IMR-90 (cell line): ENCODE results near the gene ITGA5. TPM values are rescaled to one million over a fixed set of nuclear protein-coding genes. Genes with fewer than 3 reads are reported as not detected.
A peak's percentile ranks its signal among the peaks of the same experiment; 100 is the strongest.

Source experiments
- ATAC-seq: fragments of 200-7000 bp; cut with Tn5 transposase; 2 replicates; pipeline ENCODE4 v1.9.1; 2020; ENCODE audit warnings: low read depth, mild to moderate bottlenecking, moderate library complexity
- BruUV-seq: library from RNA; stranded (reverse); fragments of 400-500 nt; replicated peaks from 2 replicates; lab custom pipeline; 2021; lab: Mats Ljungman, UMichigan
- CTCF ChIA-PET: fragments of 300-600 bp; formaldehyde crosslinking; extraction: SDS; loops from one replicate; lab custom pipeline; 2021; ENCODE audit warnings: antibody characterized with exemption; lab: Yijun Ruan, JAX
- POLR2A ChIA-PET: fragments of 300-600 bp; sonication (Branson Sonifier 250); formaldehyde crosslinking; loops from one replicate; lab custom pipeline; 2022; ENCODE audit warnings: antibody characterized with exemption; ENCODE audit not compliant: unreplicated experiment; lab: Charles Lee
- DNase-seq: peaks from one replicate; pipeline ENCODE4 v3.0.0; 2013
- H2AFZ ChIP-seq: replicated peaks from 2 replicates; pipeline ENCODE3; 2013; ENCODE audit warnings: low read length, mild to moderate bottlenecking; ENCODE audit not compliant: poor library complexity
- H2AK5ac ChIP-seq: 2 replicates; pipeline ENCODE4 v1.6.1; 2013; ENCODE audit warnings: low read depth, low read length, inconsistent platforms
- H2AK9ac ChIP-seq: replicated peaks from 2 replicates; pipeline ENCODE3; 2013; ENCODE audit warnings: mild to moderate bottlenecking, low read depth, low read length, moderate library complexity; ENCODE audit not compliant: poor library complexity
- H2BK120ac ChIP-seq: 2 replicates; pipeline ENCODE4 v1.6.1; 2013; ENCODE audit warnings: low read depth, low read length, inconsistent platforms
- H2BK15ac ChIP-seq: 3 replicates; pipeline ENCODE4 v1.6.1; 2013; ENCODE audit warnings: low read depth, low read length, inconsistent platforms
- H2BK20ac ChIP-seq: 2 replicates; pipeline ENCODE4 v1.6.1; 2013; ENCODE audit warnings: low read depth, mild to moderate bottlenecking, inconsistent platforms, low read length, moderate library complexity
- H2BK5ac ChIP-seq: 2 replicates; pipeline ENCODE4 v1.6.1; 2013; ENCODE audit warnings: mild to moderate bottlenecking, low read depth, low read length, inconsistent platforms; ENCODE audit not compliant: poor library complexity, severe bottlenecking
- H3K14ac ChIP-seq: replicated peaks from 2 replicates; pipeline ENCODE4 v1.6.1; 2013; ENCODE audit warnings: low read depth, low read length, inconsistent platforms
- H3K18ac ChIP-seq: 2 replicates; pipeline ENCODE4 v1.6.1; 2013; ENCODE audit warnings: low read depth, low read length, control low read depth
- H3K23ac ChIP-seq: 2 replicates; pipeline ENCODE4 v1.6.1; 2013; ENCODE audit warnings: low read depth, low read length, inconsistent platforms
- H3K27ac ChIP-seq: 2 replicates; pipeline ENCODE4 v1.5.1; 2013; ENCODE audit warnings: mild to moderate bottlenecking, control low read depth, low read length; ENCODE audit not compliant: insufficient read depth
- H3K27me3 ChIP-seq: 2 replicates; pipeline ENCODE4 v1.6.1; 2013; ENCODE audit warnings: low read length; ENCODE audit not compliant: control insufficient read depth, insufficient read depth
- H3K36me3 ChIP-seq: 2 replicates; pipeline ENCODE4 v1.6.1; 2013; ENCODE audit warnings: low read length, mixed read lengths; ENCODE audit not compliant: control insufficient read depth, insufficient read depth
- H3K4ac ChIP-seq: 2 replicates; pipeline ENCODE4 v1.6.1; 2013; ENCODE audit warnings: low read depth, low read length, inconsistent platforms
- H3K4me1 ChIP-seq: 2 replicates; pipeline ENCODE4 v1.6.1; 2013; ENCODE audit warnings: low read length, mixed read lengths; ENCODE audit not compliant: control insufficient read depth, insufficient read depth
- H3K4me2 ChIP-seq: 2 replicates; pipeline ENCODE4 v1.6.1; 2013; ENCODE audit warnings: low read depth, mild to moderate bottlenecking, control low read depth, low read length, moderate library complexity
- H3K4me3 ChIP-seq: 2 replicates; pipeline ENCODE4 v1.5.1; 2013; ENCODE audit warnings: low read depth, mild to moderate bottlenecking, control low read depth, low read length, moderate library complexity; ENCODE audit not compliant: insufficient read depth
- H3K56ac ChIP-seq: 2 replicates; pipeline ENCODE4 v1.6.1; 2013; ENCODE audit warnings: low read length, inconsistent platforms; ENCODE audit not compliant: insufficient read depth; ENCODE audit errors: extremely low read depth
- H3K79me1 ChIP-seq, 2 experiments: 2 replicates each; pipeline ENCODE4 v1.6.1; 2013; ENCODE audit warnings: low read length in 2 of 2, inconsistent platforms in 1 of 2, low read depth in 1 of 2
- H3K9ac ChIP-seq: 2 replicates; pipeline ENCODE4 v1.6.1; 2013; ENCODE audit warnings: low read depth, low read length, control low read depth
- H3K9me1 ChIP-seq: 2 replicates; pipeline ENCODE4 v1.6.1; 2013; ENCODE audit warnings: low read length, inconsistent platforms; ENCODE audit not compliant: insufficient read depth
- H3K9me3 ChIP-seq: 2 replicates; pipeline ENCODE4 v1.6.1; 2013; ENCODE audit warnings: low read length; ENCODE audit not compliant: control insufficient read depth, insufficient read depth
- H4K20me1 ChIP-seq: 2 replicates; pipeline ENCODE4 v1.6.1; 2013; ENCODE audit warnings: low read length, inconsistent platforms; ENCODE audit not compliant: insufficient read depth
- H4K5ac ChIP-seq: 2 replicates; pipeline ENCODE4 v1.6.1; 2013; ENCODE audit warnings: mild to moderate bottlenecking, low read depth, low read length, control low read depth
- H4K8ac ChIP-seq, 2 experiments: 2 replicates each; pipeline ENCODE4 v1.6.1; 2013; ENCODE audit warnings: low read depth in 2 of 2, low read length in 2 of 2, control low read depth in 1 of 2, inconsistent platforms in 1 of 2
- H4K91ac ChIP-seq: 2 replicates; pipeline ENCODE4 v1.6.1; 2013; ENCODE audit warnings: low read depth, low read length, inconsistent platforms; ENCODE audit not compliant: insufficient read depth
- BHLHE40 ChIP-seq: fragments of 150-350 bp; IDR thresholded peaks from 2 replicates; pipeline ENCODE4 v1.6.1; 2016; ENCODE audit warnings: mild to moderate bottlenecking, low read depth, low read length
- CEBPB ChIP-seq: IDR thresholded peaks from 2 replicates; pipeline ENCODE4 v1.6.1; 2012; ENCODE audit warnings: low read depth, low read length, improper control_type of control experiment
- CHD1 ChIP-seq: IDR thresholded peaks from 2 replicates; pipeline ENCODE4 v1.6.1; 2012; ENCODE audit warnings: low read depth, low read length, improper control_type of control experiment
- FOS ChIP-seq: fragments of 150-350 bp; IDR thresholded peaks from 2 replicates; pipeline ENCODE4 v1.6.1; 2016; ENCODE audit warnings: low read depth, low read length
- MAFK ChIP-seq: IDR thresholded peaks from 2 replicates; pipeline ENCODE4 v1.6.1; 2012; ENCODE audit warnings: low read depth, low read length, improper control_type of control experiment
- MAZ ChIP-seq: IDR thresholded peaks from 2 replicates; pipeline ENCODE4 v1.6.1; 2012; ENCODE audit warnings: low read depth, mild to moderate bottlenecking, low read length, improper control_type of control experiment, moderate library complexity, borderline replicate concordance
- MXI1 ChIP-seq: IDR thresholded peaks from 2 replicates; pipeline ENCODE4 v1.6.1; 2012; ENCODE audit warnings: low read depth, mild to moderate bottlenecking, low read length, moderate library complexity, borderline replicate concordance
- NFE2L2 ChIP-seq: fragments of 150-350 bp; IDR thresholded peaks from 2 replicates; pipeline ENCODE4 v1.6.1; 2016; ENCODE audit warnings: low read depth, mild to moderate bottlenecking, low read length
- POLR2A ChIP-seq: IDR thresholded peaks from 2 replicates; pipeline ENCODE4 v1.6.1; 2012; ENCODE audit warnings: mild to moderate bottlenecking, low read depth, low read length
- RAD21 ChIP-seq: IDR thresholded peaks from 2 replicates; pipeline ENCODE4 v1.6.1; 2012; ENCODE audit warnings: low read length, improper control_type of control experiment
- RCOR1 ChIP-seq: IDR thresholded peaks from 2 replicates; pipeline ENCODE4 v1.6.1; 2012; ENCODE audit warnings: mild to moderate bottlenecking, low read length, improper control_type of control experiment; ENCODE audit not compliant: insufficient replicate concordance
- RFX5 ChIP-seq: IDR thresholded peaks from 2 replicates; pipeline ENCODE4 v1.8.0; 2012; ENCODE audit warnings: low read depth, mild to moderate bottlenecking, low read length, moderate library complexity
- SMC3 ChIP-seq: fragments of 150-350 bp; IDR thresholded peaks from 2 replicates; pipeline ENCODE4 v1.6.1; 2016; ENCODE audit warnings: low read depth, mild to moderate bottlenecking, antibody characterized with exemption, low read length, moderate library complexity
- USF2 ChIP-seq: fragments of 150-350 bp; IDR thresholded peaks from 2 replicates; pipeline ENCODE4 v1.6.1; 2017; ENCODE audit warnings: mild to moderate bottlenecking, antibody characterized with exemption, low read length, low read depth
- WGBS, 2 experiments: methylation state at CpG; one replicate each; pipeline versions ENCODE4 v1.1.5 to v1.1.7; 2013; ENCODE audit warnings: missing lambda C conversion rate in 2 of 2; ENCODE audit not compliant: insufficient read length in 1 of 2; ENCODE audit errors: extremely low coverage in 2 of 2; 5-methylcytosine and 5-hydroxymethylcytosine counted together
- dilution Hi-C: fragments of 300-500 bp; cut with HindIII; formaldehyde crosslinking; loops from one replicate; pipeline ENCODE4 v1.14.3; 2018; ENCODE audit warnings: low sequenced_read_pairs; ENCODE audit not compliant: unreplicated experiment
- in situ Hi-C: fragments of 300-500 bp; cut with MboI; formaldehyde crosslinking; loops from 3 replicates; pipeline ENCODE4 v1.14.3; 2019; ENCODE audit warnings: low sequenced_read_pairs, inconsistent platforms, mixed read lengths
- intact Hi-C: fragments of 100-400 bp; cut with micrococcal nuclease; formaldehyde crosslinking; loops from 2 replicates; pipeline ENCODE4 v1.10.0; 2022
- polyA plus RNA-seq, 3 experiments: library from polyadenylated mRNA; depleted of rRNA; stranded (reverse); fragments of >200 nt; gene quantifications; 2 replicates each; pipeline ENCODE4 v1.2.3, GENCODE V29; 2012; ENCODE audit warnings: low replicate concordance in 1 of 3
- total RNA-seq: library from RNA; depleted of rRNA; stranded (reverse); fragments of >200 nt; gene quantifications from 2 replicates; pipeline ENCODE4 v1.2.3, GENCODE V29; 2012
- TF ChIP-seq, protein P1 (sequence below): fragments of 150-350 bp; IDR thresholded peaks from 2 replicates; pipeline ENCODE4 v1.6.1; 2016; ENCODE audit warnings: low read depth, mild to moderate bottlenecking, low read length, moderate library complexity, borderline replicate concordance

ITGA5 gene
- total and polyA plus RNA-seq, 2 of the 4 experiments (the other 2 are of a cell fraction), result 159 to 259 TPM

GRCh38 chr12:54390668-54391551 is 28.2 kb downstream of the ITGA5 start (continued):
- TF ChIP-seq CEBPB (no peak), SMC3 (no peak), RCOR1 (no peak), BHLHE40 (no peak), CHD1 (no peak), RAD21 (no peak)

- H2BK120ac ChIP-seq, result no peak overlapping the region
- no peak overlapping the region for H2BK15ac ChIP-seq
- no peaks in the 10 kb centered on the region for H3K9me1 ChIP-seq
- dilution Hi-C loops, result no loop called here
- H3K23ac ChIP-seq, result no peak overlapping the region
- H3K4me2 ChIP-seq, result no peak overlapping the region
- no peaks in the 10 kb centered on the region for H3K27me3 ChIP-seq
- H2BK5ac ChIP-seq, result no peak overlapping the region
- no peak overlapping the region for H2AFZ ChIP-seq
- ATAC-seq (no peak), DNase-seq (no peak)
- no peak overlapping the region for H3K56ac ChIP-seq
- BruUV-seq, result no TSS peak
- H2AK5ac ChIP-seq, result peak overlapping the region; percentile 20; the same call in 1 of the 2 replicates
- peaks cover 4% of the 10 kb centered on the region; the same call in 1 of the 2 replicates for H3K4me1 ChIP-seq
- no peak overlapping the region for H4K5ac ChIP-seq
- H3K9me3 ChIP-seq, result no peaks in the 10 kb centered on the region
- no peak overlapping the region for H2BK20ac ChIP-seq
- H3K4ac ChIP-seq, result no peak overlapping the region
- in situ Hi-C loops, result no loop called here
- no peak overlapping the region for H3K18ac ChIP-seq
- no peak overlapping the region for H3K4me3 ChIP-seq
- no peak overlapping the region for H3K27ac ChIP-seq
- H4K8ac ChIP-seq, result no peak overlapping the region
- H2AK9ac ChIP-seq, result peak overlapping the region; percentile 38
- peaks cover 27% of the 10 kb centered on the region for H3K36me3 ChIP-seq
- peaks cover 0 to 13% of the 10 kb centered on the region in 2 experiments; a peak in 2 of 4 replicates for H3K79me1 ChIP-seq
- H4K20me1 ChIP-seq, result peaks cover 18% of the 10 kb centered on the region
- WGBS, 2 experiments, result no CpG with 5 or more reads among the region's 7 CpGs
- H3K9ac ChIP-seq, result no peak overlapping the region
- POLR2A ChIA-PET, result no interaction called here
- H4K91ac ChIP-seq, result no peak overlapping the region
- H3K14ac ChIP-seq, result no peak overlapping the region
- intact Hi-C loops, result no loop called here
- CTCF ChIA-PET, result no interaction called here
- TF ChIP-seq MXI1, result no peak
- TF ChIP-seq USF2, result no peak
- no peak for TF ChIP-seq RAD21
- TF ChIP-seq BHLHE40, result no peak
- TF ChIP-seq, protein P1, sequence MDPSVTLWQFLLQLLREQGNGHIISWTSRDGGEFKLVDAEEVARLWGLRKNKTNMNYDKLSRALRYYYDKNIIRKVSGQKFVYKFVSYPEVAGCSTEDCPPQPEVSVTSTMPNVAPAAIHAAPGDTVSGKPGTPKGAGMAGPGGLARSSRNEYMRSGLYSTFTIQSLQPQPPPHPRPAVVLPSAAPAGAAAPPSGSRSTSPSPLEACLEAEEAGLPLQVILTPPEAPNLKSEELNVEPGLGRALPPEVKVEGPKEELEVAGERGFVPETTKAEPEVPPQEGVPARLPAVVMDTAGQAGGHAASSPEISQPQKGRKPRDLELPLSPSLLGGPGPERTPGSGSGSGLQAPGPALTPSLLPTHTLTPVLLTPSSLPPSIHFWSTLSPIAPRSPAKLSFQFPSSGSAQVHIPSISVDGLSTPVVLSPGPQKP, result no peak
- no peak for TF ChIP-seq MAZ
- TF ChIP-seq POLR2A, result no peak
- TF ChIP-seq RFX5, result no peak
- TF ChIP-seq MAFK, result no peak
- no peak for TF ChIP-seq SMC3
- no peak for TF ChIP-seq FOS
- TF ChIP-seq NFE2L2, result no peak
- TF ChIP-seq RCOR1, result no peak
Measured at GRCh38 chr12:54390176-54390667, 28.8 kb downstream of the ITGA5 start.
